GM18867 (cell line): ENCODE data around the gene FAM131A.

Experiments
- ATAC-seq: cut with Tn5 transposase; IDR thresholded peaks from one replicate; pipeline ENCODE4 v1.9.1; 2021; ENCODE audit warnings: mild to moderate bottlenecking, moderate library complexity; ENCODE audit not compliant: unreplicated experiment

The FAM131A gene, protein sequence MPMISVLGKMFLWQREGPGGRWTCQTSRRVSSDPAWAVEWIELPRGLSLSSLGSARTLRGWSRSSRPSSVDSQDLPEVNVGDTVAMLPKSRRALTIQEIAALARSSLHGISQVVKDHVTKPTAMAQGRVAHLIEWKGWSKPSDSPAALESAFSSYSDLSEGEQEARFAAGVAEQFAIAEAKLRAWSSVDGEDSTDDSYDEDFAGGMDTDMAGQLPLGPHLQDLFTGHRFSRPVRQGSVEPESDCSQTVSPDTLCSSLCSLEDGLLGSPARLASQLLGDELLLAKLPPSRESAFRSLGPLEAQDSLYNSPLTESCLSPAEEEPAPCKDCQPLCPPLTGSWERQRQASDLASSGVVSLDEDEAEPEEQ

DNA sequence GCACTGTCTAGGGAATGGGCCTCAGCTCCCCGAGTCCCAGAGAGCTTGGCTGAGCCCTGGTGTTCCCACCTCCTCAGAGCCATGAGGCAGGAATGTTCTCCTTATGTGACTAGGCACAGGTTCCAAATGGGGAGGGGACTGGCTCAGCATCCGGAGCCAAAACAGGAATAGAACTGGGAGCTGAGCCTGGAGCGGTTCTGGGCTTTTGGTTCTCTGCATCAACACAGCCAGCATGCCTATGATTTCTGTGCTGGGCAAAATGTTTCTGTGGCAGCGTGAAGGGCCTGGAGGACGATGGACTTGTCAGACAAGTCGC is at the start of gene FAM131A:
Gene FAM131A (plus strand): TSS at position 202 of the 316 bp plus-strand sequence. CDS start 31 bp downstream, at position 233.
- no peak for ATAC-seq

DNA sequence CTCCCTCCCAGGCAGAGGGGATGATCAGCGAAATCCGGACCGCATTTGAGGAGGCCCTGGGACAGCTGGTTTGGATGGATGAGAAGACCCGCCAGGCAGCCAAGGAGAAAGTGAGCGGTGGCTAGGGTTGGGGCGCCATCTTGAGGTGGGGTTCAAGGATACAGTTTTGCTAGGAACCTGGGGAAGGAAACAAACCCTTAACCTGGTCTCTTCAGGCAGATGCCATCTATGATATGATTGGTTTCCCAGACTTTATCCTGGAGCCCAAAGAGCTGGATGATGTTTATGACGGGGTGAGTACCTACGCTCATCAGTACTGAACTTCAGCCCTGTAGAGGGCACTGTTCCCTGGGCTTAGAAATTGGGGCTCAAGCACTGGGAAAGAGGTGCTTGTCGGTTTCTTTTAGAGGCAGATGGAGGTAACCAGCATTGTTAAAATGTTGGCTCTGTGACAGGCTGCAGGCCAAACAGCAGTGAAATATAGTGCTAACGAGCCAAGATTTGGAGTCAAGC is 47.9 kb upstream of the FAM131A start:
- peak; percentile 52 for ATAC-seq

DNA sequence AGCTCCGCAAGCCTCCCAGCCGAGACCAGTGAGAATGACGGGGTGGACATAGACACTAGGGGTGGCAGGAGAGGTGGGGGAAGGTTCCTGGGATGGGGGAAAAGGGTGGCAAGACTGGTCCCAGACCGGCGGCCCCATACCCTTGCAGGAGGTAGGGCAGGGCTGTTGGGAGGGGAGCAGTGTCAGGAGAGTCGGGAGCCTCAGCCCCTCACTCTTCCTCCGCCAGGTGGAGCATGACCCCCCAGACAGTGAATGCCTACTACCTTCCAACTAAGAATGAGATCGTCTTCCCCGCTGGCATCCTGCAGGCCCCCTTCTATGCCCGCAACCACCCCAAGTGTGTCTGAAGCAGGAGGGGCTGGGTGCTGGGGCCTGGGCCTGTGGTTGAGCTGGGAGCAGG is 47.1 kb upstream of the FAM131A start:
- ATAC-seq: no peak

DNA sequence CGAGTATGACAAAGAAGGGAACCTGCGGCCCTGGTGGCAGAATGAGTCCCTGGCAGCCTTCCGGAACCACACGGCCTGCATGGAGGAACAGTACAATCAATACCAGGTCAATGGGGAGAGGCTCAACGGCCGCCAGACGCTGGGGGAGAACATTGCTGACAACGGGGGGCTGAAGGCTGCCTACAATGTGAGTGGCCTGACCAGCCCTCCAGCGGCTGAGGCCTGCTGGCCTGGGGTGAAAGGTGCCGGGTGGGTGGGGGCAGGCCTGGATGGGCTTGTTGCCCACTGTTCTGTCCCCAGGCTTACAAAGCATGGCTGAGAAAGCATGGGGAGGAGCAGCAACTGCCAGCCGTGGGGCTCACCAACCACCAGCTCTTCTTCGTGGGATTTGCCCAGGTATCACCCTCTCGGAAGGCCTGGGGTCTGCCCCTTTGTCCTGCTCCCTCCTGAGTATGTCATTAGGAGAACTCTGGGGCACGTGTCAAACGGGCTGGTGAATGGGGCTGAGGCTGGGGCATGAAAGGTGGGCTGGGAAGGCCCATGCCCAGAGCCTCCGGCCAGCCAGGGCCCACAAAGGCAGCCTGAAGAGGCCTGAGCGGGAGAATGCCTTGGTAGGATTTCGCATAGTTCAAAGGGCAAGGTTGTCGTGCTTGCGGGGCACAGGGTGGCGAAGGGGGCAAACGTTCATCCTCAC is 46.2 kb upstream of the FAM131A start:
- no peak for ATAC-seq

DNA sequence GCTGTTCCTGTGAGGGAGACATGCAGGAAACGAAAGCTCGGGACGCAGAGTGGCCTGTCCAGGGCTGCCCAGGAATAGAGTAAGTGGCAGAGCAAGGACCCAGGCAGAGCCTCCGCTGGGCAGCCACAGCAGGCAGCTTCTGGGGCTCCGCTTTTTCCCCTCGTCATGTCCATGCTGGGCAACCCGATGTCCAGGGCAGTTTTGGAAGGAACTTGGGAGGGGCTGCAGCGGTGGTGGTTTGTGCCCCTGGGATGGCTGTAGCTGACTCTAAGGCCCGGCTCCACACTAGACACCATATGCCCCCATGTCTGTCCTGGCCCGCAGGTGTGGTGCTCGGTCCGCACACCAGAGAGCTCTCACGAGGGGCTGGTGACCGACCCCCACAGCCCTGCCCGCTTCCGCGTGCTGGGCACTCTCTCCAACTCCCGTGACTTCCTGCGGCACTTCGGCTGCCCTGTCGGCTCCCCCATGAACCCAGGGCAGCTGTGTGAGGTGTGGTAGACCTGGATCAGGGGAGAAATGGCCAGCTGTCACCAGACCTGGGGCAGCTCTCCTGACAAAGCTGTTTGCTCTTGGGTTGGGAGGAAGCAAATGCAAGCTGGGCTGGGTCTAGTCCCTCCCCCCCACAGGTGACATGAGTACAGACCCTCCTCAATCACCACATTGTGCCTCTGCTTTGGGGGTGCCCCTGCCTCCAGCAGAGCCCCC is 45.5 kb upstream of the FAM131A start:
- no peak for ATAC-seq

DNA sequence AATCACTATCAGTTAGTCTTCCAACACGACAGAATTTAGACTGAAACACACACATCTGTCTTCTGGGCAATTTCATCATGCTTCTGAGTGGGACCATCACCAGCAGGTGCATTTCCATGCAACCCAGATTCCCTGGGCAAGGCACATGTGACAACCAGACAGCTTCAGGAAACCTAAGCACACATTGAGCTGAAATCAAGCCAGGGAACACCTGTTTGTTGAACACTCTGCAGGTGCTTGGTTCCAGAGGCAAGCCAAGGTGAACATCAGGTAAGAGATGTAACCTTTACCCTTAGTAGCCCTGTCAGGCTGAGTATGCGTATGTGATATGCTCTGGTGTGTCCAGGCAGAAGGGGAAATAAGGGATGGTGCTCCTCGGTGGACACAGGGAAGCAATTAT is 41.6 kb upstream of the FAM131A start:
- ATAC-seq: no peak

DNA sequence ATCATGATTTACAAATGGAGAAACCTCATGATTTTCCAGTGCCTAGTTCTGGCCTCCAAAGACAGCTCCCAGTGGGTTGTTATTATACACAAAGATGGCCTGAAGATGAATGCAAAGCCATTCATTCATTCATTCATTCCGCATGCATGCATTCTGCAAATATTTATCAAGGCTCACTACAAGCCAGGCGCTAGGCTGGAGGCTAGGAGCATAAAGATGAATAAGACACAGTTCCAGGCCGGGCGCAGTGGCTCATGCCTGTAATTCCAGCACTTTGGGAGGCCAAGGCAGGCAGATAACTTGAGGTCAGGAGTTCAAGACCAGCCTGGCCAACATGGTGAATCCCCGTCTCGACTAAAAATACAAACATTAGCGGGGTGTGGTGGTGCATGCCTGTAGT is 40.8 kb upstream of the FAM131A start:
- ATAC-seq: no peak

DNA sequence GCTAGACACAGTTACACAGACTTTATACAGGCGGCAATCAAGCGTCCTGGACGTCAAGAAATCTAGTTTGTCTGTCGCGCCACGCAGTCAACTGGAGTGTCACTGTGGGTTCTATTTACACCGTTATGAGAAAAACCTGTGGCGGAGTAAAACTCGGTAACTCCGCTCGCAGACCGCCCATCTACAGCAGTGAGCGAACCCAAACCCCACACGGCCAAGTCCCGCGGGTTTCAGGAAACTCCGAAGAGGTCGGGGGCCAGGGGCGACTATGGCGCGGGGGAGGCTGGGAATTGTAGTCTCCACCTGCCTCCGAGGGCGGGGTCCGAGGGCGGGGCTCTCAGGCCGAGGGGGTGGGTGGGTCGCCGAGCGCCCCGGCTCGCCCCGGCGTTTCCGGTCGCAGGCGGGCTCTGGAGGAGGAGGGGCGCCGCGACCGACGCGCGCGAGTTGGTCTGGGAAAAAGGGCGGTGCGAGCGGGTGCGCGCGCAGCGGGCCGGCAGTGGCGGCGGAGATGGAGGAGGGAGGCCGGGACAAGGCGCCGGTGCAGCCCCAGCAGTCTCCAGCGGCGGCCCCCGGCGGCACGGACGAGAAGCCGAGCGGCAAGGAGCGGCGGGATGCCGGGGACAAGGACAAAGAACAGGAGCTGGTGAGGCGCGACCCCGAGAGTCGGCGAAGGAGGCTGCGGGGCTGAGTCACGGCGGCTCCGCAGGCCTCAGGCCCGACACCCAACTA is 38.5 kb upstream of the FAM131A start, which contains the start of gene PSMD2:
Gene PSMD2 (plus strand): TSS at position 483 of the 729 bp plus-strand sequence. CDS start 26 bp downstream, at position 509.
- ATAC-seq: peak; percentile 93

DNA sequence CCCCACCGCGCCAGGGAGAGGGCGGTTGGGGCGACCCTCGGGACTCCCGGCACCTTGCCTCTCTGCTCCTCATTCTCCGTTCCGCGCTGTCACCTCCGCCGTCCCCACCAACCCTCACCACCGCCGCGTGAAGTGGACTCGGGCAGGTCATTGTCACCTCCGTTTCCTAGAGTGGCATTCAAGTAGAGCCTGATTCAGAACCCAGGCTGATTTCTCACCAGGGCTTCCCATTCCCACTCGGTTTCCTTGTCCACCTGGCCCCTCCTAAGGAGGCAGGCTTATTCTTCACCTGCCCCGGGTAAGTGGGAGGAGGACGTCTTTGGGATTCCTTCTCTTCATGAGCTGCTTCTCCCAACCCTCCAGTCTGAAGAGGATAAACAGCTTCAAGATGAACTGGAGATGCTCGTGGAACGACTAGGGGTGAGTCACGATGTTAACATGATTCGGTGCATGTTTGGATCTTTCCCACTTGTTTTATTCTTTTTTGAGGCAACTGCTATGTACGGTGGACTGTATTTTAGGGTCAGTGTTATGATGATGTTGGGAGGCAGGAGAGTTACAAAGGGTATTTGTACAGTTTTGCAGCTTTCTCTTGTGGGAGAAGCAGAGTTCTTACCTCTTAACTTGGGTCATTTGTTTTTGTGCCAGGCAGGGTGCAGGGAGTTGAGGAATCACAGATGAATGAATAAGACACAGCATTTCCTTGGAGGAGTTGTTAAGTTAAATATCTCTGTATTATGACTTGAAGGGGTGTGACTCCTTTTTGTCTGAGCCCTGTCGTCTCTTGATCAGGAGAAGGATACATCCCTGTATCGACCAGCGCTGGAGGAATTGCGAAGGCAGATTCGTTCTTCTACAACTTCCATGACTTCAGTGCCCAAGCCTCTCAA is 37.7 kb upstream of the FAM131A start:
- no peak for ATAC-seq

DNA sequence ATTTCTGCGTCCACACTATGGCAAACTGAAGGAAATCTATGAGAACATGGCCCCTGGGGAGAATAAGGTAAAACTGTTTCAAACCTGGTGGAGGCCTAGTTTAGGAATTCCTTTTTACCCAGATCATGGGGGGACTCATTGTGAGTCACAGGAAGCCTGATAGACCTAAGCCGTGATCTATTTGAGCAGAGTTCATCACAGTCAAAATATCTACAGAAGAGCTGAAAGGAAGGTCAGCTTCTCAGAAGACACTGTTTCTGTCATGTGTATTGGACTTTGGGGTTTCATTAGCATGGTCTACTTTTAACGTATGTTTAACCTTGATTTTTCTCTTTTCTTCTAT is 37.1 kb upstream of the FAM131A start:
- ATAC-seq: no peak

DNA sequence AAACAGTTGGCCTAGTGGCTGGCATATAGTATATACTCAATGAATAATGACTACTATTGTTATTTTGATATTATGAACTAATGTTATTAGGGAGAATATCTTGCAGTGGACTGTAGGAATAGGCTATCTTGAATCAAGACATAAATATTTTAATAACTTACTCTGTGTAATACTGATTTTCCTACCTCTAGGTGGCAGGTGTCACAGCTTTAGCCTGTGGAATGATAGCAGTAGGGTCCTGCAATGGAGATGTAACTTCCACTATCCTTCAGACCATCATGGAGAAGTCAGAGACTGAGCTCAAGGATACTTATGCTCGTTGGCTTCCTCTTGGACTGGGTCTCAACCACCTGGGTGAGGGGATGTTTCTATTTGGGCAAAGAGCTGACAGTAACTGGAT is 31.8 kb upstream of the FAM131A start:
- ATAC-seq: no peak

DNA sequence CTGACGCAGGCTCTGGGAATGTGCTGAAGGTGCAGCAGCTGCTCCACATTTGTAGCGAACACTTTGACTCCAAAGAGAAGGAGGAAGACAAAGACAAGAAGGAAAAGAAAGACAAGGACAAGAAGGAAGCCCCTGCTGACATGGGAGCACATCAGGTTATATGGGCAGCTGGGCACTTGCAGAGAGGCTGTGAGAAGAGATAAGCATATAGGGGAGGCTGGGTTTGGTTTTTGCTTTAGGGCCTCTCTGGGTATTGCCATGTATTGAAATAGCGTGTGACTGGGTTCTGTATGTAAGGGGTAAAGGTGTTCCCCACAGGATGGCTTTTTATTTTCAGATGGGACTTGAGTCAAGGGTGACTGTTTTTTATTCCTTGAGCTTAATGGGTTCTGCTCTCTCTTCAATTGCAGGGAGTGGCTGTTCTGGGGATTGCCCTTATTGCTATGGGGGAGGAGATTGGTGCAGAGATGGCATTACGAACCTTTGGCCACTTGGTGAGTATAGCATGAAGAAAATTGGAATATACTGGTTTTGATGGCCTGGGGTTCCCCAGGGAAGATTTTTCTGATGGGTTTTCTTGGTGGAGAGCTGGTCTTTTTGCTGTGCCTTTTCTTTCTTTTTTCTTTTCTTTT is 30.9 kb upstream of the FAM131A start:
- no peak for ATAC-seq

DNA sequence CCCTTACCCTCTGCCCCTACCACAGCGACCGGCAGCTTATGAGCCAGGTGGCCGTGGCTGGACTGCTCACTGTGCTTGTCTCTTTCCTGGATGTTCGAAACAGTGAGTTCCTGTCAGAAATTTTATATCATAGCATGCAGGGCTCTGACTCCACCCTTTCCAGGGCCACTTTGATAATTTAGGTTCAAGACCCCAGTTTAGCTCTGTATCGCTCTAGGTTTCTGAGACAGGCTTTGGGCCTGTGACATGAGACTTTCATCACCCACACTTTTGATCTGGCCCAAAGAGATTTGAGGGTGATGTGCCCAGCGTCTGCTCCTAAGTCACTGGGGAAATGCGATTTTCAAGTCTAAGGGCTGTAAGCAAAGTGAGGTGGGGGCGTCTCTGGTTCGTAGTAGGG is 29.5 kb upstream of the FAM131A start:
- no peak for ATAC-seq

DNA sequence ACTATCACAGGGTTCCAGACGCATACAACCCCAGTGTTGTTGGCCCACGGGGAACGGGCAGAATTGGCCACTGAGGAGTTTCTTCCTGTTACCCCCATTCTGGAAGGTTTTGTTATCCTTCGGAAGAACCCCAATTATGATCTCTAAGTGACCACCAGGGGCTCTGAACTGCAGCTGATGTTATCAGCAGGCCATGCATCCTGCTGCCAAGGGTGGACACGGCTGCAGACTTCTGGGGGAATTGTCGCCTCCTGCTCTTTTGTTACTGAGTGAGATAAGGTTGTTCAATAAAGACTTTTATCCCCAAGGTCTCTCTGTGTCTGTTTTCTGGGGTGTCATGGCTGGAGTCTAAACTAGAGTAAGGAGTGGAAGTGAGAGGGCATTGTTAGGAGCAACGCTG is 28.7 kb upstream of the FAM131A start:
- ATAC-seq: no peak

DNA sequence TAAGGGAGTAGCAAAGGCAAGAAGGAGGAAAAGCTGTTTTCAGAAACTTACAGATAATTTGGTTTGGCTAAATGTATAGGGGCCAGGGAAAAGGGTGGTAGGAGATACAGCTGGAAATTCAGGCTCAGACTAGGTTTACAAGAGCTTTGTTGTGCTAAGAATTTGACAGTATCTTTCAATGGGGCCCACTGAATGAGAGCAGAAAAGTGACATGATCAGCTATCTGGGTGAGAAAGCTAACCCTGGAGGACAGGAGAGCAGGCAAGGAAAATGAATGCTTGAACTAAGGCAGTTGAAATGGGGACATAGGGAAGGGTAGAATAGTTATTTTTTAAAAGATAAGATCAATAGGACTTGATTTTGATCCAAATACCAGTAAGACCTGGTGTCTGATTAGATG is 25.8 kb upstream of the FAM131A start:
- no peak for ATAC-seq

DNA sequence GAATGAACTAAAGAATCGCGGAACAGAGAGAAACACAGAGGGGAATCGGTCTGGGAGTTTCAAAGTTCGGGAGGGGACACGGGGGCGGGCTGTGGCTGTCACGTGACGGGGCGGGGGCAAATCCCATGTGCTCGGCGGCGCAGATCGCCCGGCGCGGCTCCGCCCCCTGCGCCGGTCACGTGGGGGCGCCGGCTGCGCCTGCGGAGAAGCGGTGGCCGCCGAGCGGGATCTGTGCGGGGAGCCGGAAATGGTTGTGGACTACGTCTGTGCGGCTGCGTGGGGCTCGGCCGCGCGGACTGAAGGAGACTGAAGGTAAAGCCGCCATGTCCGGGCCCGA is 23.1 kb upstream of the FAM131A start, which contains the start of gene EIF4G1:
Gene EIF4G1 (plus strand): TSS at position 244 of the 337 bp plus-strand sequence. CDS start 1,191 bp downstream, outside the sequence.
- peak; percentile 84 for ATAC-seq

DNA sequence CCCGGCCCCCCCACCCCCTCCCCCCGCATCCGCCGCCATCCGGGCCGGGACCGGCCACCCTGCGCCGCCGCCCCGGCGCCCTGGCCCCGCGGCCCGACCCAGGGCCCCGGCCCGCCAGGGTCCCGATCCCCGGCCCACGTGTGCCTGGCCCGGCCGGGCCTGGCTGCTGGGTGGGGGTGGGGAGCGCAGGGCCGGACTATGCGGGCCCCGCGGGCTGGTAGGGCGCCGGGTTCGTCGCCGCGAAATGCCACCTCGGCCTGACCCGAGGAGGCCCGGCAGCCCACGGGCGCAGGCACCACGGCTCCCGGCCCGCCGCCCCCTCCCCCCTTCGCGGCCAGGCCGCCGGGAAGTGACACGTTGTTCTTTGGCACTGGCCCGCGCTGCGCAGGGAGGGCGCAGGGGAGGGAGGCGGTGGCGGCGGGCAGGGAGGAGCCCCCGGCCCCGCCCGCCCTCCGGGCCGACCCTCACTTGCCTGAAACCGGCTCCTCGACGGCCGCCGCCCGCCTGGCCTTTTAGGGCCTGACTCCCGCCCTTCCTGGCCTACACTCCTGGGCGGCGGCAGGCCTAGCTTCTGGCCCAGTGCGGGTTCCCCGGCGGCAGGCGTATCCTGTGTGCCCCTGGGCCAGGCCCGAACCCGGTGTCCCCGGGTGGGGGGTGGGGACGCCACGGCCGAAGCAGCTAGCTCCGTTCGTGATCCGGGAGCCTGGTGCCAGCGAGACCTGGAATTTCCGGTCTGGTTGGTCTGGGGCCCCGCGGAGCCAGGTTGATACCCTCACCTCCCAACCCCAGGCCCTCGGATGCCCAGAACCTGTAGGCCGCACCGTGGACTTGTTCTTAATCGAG is 22.5 kb upstream of the FAM131A start:
- ATAC-seq: peak; percentile 43

DNA sequence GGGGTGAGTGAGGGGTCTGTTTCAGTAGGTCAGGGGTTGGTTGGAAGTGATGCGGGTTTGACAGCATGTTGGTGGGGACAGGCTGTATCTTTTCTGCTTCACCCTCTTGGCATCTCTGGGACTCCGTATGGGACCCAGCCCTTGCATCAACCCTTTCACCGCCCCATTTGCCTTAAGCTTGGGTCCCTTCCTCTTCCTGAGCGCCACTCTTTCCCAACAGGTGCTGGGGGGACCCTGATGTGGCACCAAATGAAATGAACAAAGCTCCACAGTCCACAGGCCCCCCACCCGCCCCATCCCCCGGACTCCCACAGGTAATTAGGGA is 21.9 kb upstream of the FAM131A start:
- ATAC-seq: peak; percentile 1
